Measurements from ENCODE around the gene ABCC4.

DNA sequence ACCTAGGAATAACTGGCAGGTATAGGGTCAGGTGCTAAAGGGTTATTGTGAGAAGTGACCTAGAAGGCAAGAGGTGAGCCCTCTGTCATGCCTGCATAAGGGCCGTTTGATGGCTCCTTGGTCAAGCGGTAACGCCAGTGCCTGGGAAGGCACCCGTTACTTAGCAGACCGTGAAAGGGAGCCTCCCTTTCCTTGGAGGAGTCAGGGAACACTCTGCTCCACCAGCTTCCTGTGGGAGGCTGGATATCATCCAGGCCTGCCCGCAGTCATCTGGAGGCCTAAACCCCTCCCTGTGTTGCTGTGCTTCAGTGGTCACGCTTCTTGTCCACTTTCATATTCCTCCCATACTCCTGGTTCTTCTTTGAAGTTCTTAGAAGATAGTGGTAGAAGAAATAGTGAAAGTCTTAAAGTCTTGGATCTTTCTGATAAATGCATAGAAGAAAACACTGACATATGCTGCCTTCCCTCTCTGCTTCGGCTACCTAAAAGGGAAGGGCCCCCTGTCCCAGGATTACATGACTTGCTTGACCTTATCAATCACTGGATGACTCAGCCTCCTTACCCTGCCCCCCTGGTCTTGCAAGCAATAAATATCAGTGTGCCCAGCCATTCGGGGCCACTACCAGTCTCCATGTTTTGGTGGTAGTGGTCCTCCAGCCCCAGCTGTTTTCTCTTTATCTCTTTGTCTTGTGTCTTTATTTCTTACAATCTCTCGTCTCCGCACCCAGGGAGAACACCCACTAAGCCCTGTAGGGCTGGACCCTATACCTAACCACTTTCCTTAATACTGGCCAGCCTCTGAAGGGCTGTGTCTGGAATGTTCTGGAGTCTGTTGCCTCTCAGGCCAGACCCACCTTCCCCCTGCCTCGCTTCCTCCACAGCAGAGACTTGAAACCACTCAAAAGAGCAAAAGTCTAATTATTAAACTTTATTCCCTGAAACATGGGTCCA lies 16.1 kb upstream of the ABCC4 start:
- TF ChIP-seq, protein P1, sequence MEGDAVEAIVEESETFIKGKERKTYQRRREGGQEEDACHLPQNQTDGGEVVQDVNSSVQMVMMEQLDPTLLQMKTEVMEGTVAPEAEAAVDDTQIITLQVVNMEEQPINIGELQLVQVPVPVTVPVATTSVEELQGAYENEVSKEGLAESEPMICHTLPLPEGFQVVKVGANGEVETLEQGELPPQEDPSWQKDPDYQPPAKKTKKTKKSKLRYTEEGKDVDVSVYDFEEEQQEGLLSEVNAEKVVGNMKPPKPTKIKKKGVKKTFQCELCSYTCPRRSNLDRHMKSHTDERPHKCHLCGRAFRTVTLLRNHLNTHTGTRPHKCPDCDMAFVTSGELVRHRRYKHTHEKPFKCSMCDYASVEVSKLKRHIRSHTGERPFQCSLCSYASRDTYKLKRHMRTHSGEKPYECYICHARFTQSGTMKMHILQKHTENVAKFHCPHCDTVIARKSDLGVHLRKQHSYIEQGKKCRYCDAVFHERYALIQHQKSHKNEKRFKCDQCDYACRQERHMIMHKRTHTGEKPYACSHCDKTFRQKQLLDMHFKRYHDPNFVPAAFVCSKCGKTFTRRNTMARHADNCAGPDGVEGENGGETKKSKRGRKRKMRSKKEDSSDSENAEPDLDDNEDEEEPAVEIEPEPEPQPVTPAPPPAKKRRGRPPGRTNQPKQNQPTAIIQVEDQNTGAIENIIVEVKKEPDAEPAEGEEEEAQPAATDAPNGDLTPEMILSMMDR (IDR thresholded peaks at IDR 0.05): no peak
- TF ChIP-seq POLR2AphosphoS5 (IDR thresholded peaks at IDR 0.05; ENCODE audit: insufficient read depth in 1 of 2, low read depth in 1 of 2): no peak
- TF ChIP-seq POLR2A (IDR thresholded peaks at IDR 0.05): no peak

Measured in vagina (tissue), 2 donors.